Activated naive CD4-positive, alpha-beta T cell treated with anti-CD3 and anti-CD28 coated beads, Interleukin-2, amount 50 U/mL, for 16 hours (primary cell): ENCODE data around the gene FBXO40.
A peak's percentile ranks its signal among the peaks of the same experiment; 100 is the strongest.

Experiments
- DNase-seq: peaks from one replicate; pipeline ENCODE4 v3.0.0-alpha.2; 2020

FBXO40 gene

DNA sequence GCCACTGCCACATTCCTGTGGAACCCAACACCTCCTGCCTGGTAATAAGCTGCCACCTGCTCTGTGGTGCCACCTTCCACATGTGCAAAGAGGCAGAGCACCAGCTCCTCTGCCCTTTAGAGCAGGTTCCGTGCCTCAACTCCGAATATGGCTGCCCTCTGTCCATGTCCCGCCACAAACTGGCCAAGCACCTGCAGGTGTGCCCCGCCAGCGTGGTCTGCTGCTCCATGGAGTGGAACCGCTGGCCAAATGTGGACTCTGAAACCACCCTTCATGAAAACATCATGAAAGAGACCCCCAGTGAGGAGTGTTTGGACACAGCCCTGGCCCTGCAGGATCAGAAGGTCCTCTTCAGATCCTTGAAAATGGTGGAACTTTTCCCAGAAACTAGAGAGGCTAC lies 28.3 kb downstream of the FBXO40 start:
- no peak for DNase-seq

DNA sequence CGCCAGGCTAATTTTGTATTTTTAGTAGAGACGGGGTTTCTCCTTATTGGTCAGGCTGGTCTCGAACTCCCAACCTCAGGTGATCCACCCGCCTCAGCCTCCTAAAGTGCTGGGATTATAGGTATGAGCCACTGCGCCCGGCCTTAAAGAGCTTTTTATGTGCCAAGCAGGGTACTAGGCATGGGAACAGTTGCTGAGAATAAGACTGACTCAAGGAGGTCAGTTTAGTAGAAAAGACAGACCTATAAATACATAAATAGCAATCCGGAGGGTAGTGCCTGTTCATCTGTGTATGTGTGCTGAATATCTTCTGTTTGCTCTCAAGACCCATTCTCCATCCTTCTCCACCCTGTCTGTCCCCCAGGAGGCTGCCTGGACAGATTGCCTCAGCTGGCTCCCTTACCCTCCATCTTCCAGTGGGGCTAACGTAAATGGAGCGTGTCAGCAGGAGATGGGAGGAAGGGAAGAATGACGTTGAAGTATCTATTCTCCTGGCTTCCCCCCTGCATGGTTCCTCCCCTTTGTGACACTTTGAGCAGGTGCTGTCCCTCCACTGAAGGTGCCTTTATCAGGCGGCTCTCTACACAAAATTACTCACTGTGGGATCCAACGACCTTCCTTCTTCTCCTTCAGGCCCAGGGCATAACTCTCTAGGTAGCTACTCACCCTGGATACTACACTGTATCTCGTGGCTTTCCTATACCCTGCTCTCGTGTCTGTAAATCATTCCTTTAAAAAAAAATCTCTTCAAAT lies 31.1 kb downstream of the FBXO40 start:
- no peak for DNase-seq

DNA sequence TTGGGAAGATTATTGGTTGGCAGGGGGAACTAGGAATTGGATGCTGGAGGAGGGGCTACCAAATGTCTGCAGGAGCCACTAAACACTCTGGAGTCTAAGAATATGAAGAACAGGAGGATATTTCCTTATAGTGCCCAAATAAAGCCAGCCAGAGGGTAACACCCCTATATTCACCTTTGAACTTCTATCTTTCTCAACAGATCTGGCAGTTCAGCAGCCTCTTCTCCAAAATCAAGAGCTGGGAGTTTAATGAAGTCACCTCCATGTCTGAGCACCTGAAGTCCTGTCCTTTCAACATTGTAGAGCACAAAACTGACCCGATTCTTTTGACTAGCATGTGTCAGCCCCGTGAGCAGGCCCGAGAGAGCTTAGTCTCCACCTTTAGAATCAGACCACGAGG lies 33.3 kb downstream of the FBXO40 start:
- DNase-seq, result no peak

DNA sequence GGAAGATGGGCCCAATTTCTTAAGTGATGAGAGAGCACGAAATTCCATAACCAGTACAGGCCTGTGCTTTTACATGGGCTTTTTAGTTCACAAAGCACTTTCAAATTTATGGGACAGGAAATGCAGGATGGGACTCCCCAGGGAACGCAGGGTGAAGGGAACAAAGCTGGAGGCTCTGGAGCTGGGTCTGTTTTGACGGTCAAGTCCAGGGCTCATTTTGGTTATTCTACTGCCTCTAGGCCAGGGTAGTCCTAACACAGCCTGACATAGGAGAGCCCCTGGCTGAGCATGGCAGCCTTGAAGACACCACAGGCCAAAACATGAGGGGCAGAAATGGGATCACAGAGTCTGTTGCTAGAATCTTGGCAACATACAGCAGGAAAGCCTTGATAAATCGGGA lies 34.0 kb downstream of the FBXO40 start:
- DNase-seq, result no peak

DNA sequence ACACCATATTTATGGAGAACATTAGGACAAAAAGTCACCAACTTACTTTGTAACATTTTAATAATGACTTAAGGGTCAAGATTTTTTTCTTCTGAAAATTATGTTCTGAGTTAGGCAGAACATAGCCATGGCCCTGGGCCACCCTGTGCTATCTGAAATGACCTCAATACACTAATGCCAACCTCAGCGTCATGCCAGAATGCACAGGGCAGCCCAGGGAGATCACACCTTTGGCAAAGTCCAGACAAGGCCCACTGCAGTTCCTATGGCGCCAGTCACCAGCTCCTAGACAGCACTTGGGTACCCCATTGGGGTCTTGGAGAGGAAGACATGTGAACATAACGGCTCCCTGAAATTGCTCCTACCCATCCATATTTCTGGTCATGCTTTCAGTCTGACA lies 34.4 kb downstream of the FBXO40 start:
- no peak for DNase-seq

DNA sequence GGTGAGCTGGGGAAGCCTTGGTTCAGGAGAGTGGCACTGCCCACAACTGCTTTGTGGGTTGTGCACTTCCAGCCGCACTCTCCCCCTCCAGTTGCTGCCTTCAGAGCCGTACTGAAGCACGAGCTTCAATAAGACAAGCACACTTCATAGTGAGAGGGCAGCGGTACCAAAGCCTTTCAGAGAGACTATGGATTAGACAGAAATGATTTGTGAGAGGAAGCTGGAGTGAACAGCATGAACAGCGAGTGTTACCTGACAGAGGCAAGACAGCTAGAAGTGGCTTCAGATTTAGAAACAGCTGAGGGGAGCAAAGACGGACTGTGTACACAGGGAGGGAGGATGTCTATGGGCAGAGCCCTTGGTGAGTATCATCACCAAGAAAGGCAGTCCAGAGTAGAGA lies 36.4 kb downstream of the FBXO40 start:
- DNase-seq, result no peak

DNA sequence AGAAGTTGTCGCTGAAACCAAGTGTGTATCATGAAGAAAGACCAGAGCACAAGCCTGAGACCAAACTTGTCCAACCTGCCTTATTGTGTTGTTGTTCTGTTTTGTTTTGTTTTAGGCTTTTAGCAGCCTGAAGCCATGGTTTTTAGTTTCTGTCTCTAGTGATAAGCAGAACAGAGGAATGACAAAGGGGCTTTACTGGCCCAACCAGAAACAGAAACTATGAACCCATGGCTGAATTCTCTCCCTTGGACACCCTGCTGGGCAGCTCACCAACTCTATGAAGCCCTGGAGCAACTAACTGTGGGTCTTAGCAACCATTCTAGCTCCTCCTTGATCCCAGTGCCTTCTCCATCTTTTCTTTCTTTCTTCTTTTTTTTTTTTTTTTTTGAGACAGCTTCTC lies 37.2 kb downstream of the FBXO40 start:
- DNase-seq, result no peak

DNA sequence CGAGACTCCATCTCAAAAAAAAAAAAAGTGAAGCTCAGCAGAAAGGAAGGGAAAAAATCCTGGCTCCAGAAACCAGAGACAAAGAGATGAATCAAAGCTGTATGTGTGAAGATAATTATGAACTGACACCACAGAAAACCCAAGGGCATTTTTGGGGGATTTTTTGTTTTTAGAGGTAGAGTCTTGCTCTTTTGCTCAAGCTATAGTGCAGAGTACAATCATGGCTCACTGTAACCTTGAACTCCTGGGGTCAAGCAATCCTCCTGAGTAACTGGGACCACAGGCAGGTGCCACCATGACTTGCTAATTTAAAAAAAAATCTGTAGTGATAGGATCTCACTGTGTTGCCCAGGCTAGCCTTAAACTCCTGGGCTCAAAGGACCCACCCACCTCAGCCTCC lies 44.7 kb downstream of the FBXO40 start:
- DNase-seq, result no peak

DNA sequence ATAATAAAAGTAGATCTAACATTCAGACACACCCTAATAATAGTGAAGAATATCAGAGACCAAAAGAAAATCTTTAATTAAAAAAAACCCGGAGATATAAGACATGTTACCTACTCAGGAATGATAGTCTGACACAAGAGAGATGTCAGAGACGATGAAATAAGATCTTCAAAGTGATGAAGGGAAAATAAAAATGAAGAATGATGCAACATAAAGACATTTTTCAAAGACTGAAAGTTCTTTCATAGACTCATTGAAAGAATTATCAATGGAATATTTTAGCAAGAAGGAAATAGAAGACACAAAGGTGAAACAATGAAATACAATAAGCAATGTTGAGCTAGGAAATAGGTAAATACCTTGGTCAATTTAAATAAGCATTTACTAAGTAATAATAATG lies 47.9 kb downstream of the FBXO40 start:
- no peak for DNase-seq

DNA sequence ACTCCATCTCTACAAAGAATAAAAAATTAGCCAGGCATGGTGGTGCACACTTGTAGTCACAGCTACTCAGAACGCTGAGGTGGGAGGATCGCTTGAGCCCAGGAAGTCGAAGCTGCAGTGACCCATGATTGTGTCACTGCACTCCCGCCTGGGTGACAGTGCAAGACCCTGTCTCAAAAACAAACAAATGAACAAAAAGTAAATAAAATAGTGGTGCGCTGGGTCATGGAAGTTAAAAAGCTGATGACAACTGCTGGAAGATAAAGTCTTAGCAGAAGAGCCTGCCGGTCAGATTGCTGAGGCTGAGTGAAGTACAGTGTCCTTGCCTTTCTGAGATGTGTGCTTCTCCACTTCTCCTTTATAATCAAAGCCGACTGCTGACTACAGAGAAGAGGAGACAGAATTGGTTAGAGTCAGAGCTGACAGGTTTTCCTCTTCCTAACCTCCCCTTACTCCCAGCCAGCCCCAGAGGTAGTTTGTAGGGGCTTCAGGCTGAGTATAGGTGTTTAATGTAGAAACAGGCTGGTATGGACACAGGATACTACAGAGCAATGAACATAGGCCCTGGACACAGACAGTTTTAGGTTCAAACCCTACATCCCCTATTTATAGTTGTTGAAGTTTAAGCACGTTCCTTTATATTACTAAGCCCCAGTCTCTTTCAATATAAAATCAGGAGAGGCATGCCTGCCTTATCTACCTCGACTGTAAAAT lies 49.6 kb downstream of the FBXO40 start:
- DNase-seq, result no peak

DNA sequence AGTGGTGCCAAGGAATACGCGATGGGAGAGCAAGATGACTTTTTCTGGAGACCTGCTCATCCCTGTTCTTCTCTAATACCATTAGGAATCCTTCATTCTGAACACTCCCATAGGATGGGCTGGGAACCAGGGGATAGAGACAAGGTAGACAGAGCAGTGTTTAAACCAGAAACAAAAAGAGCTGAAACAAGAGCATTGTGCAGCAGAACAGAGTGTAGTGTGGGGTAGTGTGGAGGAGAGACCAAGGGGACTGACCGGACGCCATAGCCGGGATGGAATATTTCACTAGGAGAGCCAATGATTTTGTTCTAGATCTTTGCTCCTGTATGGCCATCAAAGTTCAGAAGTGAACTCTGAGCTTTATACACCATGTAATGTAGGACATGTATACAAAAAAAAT lies 51.9 kb downstream of the FBXO40 start:
- no peak for DNase-seq

DNA sequence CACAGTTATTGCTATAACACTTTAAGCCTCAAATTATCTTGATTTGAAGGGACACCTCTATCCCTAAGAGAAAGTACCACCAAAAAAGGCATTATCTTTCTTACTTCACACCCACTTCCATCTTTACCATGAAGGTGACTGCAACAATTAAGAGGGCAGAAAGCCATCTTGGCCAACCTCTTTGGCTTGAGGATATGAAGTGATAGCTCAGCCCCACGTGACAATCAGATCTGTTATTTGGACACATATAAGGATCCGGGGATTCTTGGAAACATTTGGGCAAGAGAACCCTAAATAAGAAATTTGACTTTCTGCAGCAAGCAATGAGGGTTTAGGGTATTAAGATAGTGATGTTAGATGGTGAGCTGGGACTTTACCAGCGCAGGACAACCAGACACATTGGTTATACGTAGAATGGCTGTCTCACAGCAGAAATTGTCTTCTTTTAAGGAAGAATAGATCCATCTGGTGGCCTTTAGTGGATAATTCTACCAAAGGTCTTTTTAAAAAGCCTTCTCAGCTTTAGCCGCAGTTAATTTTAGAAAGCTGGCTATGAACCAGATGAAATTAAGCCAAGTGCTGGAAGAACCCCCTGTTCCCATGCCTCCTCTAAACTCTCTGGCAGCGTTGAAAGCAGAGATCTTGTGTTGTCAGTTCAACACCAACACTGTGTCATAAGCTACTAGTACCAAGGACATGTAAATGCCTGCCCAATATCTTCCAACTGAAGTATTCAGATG lies 55.2 kb downstream of the FBXO40 start:
- no peak for DNase-seq

DNA sequence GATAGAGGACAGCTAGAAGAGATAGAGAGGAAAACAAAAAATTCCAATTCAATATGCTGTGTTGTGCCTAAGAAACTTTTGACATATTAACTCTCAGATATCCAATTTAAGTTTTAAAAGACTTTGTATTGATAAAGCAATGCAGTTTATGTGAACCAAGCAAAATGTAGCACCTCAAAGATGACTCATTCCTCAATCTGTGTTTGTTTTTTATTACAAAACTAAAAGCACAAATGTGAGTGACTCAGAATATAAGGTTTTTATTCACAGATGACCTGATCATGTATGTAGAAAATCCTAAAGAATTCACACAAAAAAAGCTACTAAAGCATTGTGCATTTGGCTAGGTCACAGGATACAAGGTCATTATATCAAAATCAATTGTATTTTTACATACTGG lies 56.5 kb downstream of the FBXO40 start:
- no peak for DNase-seq

DNA sequence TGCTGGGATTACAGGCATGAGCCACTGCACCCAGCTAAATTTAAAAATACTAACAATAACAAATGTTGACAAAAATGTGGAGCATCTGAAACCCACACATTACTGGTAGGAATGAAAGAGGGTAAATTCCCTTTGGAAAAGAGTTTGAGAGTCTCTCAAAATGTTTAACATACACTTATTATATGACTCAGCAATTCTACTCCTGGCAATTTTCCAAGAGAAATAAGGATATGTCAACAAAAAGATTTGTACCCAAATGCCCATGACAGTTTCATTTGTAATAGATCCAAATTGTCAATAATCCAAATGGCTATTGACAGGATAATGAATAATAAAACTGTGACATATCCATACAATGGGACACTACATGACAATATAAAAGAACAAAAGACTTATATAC lies 58.5 kb downstream of the FBXO40 start:
- no peak for DNase-seq

DNA sequence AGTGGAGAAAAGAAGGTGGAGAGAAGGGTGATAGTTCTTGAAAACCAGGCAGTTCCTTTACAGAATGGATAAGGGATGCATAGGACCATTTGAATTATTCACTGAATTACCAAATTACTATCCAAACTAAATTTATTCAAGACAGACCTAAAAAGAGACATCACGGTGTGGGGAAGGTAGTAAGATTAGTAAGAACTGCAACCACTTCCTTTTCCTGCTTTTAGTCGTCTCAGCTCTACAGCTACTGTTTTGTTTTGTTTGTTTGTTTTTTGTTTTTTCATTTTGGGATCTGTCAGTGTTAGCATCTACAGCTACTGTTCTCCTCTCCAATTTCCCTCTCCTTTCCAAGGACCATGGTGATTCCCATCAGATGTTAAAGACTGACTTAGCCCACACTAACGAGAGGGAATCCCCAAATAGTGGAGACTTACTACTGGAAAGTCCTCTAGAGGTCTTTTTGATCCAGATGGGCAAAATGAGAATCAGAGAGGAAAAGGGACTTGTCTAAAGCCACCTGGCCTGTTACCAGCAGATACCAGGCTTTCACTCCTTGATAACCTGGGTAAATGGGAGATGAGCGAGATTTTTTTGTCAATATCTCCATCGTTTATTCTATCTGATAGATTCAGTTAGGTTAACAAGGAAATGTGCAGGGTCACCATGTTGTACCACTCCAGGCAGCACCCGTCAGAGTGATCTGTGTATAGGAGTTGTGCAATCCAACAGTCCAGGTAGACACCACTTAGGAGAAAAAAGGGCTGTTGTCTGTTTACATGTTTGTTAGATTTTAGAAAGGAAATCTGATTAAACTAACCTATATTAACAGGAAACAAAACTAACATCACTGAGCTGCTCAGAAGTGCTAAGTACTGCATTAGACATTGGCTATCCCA lies 61.6 kb downstream of the FBXO40 start:
- no peak for DNase-seq

DNA sequence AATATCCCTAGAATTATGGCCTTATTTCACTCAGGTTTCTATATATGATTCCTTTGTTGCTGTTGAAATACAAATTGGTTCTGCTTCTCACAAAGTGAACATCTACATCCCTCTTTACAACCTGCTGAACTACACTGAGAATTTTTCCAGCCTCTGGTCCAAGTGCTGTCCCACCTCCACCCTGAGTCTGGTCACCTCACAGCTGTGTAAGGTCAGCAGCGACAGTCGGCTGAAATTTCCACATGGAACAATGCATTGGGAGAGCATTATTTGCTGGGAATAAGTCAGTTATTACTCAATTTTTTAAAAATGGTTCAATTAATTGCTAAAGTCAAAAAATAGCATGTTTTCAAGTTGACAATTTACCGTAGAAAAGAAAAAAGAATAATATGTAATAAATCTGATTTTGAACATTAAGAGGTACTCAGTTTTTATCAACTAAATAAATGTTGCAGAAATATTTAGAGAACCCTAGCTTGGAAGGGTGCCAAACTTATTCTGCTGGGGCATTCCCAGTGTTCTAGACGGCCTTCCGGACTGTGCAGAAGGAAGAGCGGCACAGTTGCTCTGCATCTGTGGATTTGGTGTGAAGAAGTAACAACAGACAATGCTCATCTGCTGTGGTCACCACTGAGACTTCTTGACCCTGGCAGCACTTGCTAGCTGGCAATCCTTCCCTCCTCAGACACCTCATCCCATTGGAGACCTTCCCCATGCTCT lies 65.7 kb downstream of the FBXO40 start:
- DNase-seq, result no peak

DNA sequence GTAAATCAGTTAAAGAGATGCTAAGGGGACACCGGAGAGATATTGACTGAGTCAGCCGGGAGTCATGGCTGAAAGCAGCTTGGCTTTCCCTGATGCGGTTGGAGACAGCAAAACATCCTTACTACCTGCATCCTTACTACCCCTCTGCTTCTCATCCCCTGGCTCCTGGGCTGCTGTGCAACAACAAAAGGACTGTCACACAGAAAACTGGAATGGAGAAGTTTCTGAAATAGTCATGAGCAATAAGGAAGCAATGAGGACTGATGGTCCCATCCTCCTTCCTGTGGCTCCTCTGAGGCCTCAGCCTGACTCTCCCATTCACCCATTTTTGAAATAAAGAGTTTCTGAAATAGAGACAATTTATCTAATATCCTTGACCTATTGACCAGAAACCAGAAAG lies 66.4 kb downstream of the FBXO40 start:
- DNase-seq, result no peak

DNA sequence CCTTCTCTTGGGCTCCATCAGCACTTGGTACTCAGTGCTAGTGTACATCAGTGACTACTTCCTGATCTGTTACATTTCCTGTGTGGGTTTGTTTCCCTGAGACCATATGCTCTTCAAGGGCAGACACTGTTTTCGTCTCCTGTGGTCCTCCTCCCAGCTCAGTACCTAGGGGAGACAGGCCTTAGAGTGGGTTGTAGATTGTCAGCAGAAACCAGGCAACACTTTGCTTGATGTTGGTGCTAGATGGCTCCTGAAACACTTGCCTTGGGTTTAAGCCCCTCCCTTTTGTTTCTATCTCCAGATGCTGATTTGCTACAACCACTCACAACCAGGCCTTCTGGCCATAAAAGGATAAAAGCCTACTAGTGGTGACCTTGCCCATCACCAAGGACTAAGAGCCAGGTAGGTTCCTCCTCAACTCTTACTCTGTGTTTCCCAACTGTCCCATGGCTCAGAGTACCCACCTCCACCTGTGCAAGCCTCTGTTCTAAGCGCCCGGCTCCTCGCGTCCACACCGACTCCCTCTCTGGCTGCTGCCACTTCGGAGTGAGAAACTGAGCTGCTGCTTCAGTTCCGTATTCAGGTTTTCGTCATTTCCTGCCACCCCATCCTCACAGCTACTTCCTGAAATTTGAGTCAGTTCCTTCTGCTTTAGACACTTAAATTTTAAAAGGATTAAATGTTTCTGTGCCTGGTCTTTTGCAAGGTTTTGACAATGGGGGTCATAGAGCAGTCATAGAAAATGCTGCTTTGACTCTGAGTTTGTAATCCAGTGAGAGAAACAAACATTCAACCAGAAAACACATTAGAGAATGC lies 67.4 kb downstream of the FBXO40 start, which contains the start of gene HCLS1:
HCLS1 (minus strand) TSS at position 548 of the 816 bp plus-strand sequence. CDS start 2,556 bp downstream, outside the sequence.
- peak; percentile 63 for DNase-seq

DNA sequence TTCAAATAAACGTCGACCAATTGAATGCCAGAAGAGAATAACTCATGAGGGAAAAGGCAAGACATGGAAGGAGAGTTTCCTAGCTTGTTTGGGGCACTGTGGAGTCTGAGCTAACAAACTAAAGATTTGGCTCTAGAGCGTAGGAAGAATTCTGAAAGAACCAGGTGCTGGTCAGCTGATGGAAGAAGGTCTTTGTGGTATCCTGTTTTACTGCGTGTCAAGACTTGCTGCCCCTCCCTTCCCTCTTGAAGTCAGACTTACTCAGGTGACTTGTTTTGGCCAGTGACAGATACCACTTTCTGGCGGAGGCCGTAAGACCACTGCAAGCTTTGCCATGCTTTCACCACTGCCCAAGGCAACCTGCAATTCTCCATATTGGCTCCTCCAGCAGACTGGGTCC lies 68.2 kb downstream of the FBXO40 start:
- DNase-seq, result no peak

DNA sequence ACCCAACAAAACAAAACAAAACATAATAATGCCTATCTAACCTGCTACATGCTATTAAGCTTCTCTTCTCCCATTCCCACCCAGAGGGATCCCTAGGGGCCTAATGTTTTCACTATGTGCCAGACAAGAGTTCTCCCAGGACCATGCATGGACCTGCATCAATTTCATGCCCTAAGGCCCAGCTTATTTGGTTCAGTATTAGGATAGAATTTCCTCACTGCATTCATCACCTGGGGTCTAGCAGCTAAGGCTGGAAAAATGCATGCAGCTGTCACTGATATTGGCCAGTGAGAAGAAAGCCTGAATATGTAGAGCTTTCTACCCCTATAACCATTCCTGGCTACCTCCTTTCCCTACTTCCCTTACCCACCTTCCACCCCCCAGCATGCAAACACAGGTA lies 69.6 kb downstream of the FBXO40 start:
- DNase-seq, result no peak

DNA sequence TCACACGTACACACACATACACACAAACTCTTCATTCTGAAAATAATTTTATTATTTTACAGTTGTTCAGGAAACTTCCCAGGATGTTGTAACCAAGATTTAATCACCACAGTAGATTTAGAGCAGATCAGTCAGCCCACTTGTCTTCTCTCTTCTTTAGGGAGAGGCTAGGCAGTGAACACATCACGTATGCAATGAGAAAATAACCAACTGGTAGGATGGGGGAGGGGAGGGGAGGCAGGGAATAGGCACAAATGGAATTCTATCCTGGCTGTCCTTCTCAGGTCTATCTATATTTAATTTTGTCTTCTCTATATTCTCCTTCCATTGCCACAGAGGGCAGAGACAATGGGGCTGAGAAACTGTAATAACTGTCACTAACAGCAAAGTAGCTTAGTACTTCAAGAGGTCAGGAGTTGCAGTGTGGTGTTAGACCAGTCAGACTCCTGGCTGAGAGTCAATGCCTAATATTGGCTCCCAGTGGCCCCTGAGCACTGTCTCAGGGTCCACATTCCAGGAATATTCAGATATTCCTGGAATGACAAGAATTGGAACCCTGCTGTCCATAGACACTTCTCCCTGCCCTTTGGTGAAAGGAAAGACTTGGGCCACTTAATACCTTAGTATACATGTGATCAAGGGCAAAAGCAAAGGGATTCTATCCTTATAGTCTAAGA lies 70.1 kb downstream of the FBXO40 start:
- no peak for DNase-seq
